ENCODE results near the gene MAMSTR.
"Not testable (repeated sequence)": the region's sequence is repeated elsewhere in the genome, so short reads cannot be mapped to it uniquely, and the experiment has no call there.

The MAMSTR gene

DNA sequence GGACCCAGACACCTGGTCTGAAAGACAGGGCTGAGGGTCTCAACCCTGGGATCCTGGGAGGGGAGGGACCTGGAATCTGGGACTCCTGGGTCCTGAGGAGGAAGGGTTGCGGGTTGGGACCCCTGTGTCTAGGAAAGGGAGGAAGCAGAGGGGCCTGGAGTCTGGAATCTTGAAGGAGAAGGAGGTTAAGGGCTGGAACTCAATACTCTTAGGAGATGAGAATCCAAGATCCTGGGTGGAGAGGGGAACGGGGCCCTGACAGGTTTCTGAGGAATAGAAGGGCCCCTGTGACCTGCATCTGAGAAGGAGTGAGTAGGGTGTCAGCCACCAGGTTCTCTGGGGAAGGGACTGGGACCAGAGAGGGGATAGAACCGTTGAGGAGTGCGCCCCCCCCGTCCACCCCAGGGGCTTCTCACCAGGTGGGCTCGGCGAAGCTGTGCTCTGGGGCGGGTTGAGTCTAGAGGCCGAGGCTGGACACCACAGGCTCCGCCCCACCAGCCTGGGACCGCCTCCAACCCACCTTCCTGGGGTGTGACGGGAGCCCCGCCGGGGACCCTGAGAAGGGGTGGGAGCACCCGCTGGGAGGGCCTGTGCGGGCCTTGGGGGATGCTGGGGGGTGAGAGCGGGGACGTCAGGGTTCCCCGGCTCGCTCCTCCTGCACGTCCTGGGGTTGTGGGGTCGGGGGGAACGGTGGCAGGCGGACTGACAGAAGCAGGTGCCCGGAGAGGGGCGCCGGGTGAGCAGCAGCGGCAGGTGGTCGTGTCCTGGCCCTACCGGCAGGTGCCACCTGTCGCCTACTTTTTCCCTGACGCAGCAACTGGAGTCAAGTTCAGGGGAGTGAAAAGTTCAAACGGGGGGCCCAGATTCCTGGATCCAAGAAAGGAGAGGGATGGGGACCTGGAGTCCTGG lies at the start of gene MAMSTR:
MAMSTR (minus strand) TSS at position 463 of the 909 bp plus-strand sequence. CDS start 694 bp downstream, outside the sequence.
- no peak for DNase-seq

- DNase-seq: no peak
These were observed 49.6 kb upstream of the MAMSTR start for GRCh38 chr19:48768994-48769713.

- not testable (repeated sequence) for DNase-seq
These were observed 48.7 kb upstream of the MAMSTR start for GRCh38 chr19:48768171-48768753.

GRCh38 chr19:48765816-48766215 lies 46.3 kb upstream of the MAMSTR start:
- not testable (repeated sequence) for DNase-seq

DNA sequence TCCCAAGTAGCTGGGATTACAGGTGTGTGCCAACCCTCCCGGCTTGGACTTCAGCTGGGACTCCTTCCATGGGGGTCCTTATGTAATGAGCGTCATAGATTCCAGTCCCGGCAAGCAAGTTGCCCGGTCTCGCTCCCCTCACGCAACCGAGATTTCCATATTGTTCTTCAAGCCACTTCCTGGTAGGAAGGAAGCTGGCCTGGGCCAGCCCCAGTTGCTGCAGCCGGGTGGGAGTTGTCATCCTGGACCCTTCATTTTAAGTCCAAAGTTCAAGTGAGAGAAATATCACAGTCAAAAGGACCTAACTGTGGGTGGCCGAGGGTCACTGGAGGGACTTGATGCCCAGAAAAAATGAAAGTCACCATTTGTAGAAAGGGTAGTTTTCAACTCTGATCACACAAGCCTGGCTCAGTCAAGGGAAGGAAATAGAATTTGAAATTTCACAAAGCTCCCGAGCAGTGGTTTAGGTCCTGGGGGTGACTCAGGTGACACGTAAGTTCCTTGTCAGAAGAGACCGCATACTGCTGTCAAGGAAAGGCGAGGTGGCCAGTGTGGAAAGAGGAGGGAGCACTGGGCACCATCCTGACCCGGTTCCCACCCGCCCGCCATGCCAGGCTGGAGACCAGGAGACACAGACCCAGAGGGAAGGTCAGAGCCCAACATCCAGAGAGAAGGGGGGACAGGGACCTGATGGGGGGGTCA lies 41.1 kb upstream of the MAMSTR start:
- DNase-seq: no peak

DNA sequence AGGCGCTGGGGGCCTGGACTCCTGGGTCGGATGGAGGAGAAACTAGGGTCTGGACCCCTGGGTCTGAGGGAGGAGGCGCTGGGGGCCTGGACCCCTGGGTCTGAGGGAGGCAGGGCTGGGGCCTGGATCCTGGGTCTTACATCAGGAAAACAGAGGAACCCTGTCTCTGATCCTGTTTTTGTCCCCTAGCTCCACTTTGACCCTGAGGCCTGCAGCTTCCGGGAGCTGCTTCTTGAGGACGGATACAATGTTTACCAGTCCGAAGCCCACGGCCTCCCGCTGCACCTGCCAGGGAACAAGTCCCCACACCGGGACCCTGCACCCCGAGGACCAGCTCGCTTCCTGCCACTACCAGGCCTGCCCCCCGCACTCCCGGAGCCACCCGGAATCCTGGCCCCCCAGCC lies 38.2 kb upstream of the MAMSTR start:
- no peak for DNase-seq

GRCh38 chr19:48757089-48757675 lies 37.7 kb upstream of the MAMSTR start:
- DNase-seq: no peak

GRCh38 chr19:48756686-48757085 lies 37.2 kb upstream of the MAMSTR start:
- no peak for DNase-seq

DNA sequence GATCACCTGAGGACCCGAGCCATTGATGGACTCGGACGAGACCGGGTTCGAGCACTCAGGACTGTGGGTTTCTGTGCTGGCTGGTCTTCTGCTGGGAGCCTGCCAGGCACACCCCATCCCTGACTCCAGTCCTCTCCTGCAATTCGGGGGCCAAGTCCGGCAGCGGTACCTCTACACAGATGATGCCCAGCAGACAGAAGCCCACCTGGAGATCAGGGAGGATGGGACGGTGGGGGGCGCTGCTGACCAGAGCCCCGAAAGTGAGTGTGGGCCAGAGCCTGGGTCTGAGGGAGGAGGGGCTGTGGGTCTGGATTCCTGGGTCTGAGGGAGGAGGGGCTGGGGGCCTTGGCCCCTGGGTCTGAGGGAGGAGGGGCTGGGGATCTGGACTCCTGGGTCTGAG lies 36.7 kb upstream of the MAMSTR start:
- no peak for DNase-seq

GRCh38 chr19:48755787-48756186 lies 36.3 kb upstream of the MAMSTR start:
- DNase-seq: no peak

GRCh38 chr19:48755084-48755641 lies 35.6 kb upstream of the MAMSTR start, which contains the start of gene FGF21:
FGF21 (plus strand) TSS chr19:48755524; CDS start chr19:48756237, 713 bp downstream.
- DNase-seq: no peak

DNA sequence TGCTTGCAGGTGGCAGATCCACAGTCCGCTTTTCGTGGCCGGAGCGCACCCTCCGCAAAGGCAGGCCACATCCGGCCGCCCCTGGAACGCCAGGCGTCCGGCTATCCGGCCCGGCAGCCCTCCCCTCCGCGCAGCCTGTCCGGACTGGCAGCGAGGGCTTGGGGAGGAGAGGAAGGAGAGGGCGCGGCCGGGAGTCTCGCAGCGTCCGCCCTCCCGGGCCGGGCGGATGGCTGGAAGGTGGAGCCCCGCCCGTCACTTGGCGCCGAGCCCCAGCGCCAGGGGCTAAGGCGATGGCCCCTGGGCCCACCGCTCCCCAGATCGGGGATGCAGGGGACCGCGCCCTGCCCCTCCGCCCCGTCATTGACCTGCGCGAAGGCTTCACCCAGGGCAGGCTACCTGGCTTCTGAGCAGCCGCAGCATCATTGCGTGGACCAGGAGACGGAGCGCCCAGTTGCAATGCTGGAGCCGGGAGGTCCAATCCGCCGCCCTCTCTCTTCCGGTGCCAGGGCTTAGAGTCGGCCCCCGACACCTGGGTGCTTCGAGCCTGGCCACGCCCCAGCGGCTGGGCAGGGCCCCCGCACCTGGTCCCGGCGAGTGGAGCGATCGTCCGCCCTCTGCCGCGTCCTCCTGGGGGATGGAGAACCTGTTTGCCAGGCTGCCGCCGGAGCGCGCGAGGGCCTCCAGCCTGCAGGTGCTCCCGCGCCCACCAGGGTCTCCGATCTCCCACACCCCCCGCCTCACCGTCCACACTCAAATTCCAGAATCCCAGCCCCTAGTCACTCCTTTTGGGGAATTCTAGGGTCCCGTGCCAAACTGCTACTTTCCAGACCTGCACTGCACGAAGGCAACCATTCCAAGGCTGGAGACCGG lies 33.2 kb upstream of the MAMSTR start, which contains the start of gene FUT1:
FUT1 (minus strand) TSS at position 146 of the 870 bp plus-strand sequence. CDS start 1,360 bp downstream, outside the sequence.
- no peak for DNase-seq

- no peak for DNase-seq
These were observed 32.4 kb upstream of the MAMSTR start for GRCh38 chr19:48751845-48752495.

- no peak for DNase-seq
These were observed 31.4 kb upstream of the MAMSTR start for GRCh38 chr19:48750771-48751504.

GRCh38 chr19:48750351-48750750 lies 30.8 kb upstream of the MAMSTR start:
- DNase-seq: no peak

DNA sequence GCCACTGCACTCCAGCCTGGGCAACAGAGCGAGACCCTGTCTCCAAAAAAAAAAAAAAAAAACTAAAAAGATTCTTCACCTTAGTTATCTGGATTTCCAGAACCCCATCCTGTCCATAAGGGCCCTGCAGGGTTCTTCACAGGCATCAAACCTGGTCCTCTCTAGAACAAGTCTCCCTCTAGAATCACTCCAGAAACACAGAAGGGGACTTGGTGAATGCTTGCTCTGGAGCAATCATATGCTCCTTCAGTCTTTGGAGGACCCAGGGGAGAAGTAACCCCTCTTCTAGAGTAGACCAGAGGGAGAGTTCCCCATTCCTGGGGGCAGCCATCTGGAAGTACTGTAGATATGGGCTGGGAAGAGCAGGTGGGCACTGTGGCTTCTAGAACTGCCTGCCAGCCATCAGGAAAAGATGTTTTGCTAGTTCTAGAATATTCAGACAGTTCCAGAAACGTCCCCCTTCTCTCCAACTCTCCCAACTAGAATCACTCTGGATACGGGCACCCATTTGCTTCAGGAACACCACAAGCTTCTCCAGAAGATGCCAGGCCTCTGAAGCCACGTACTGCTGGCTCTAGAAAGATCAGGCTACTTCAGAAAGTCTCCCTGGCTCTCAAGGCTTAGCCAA lies 30.2 kb upstream of the MAMSTR start:
- DNase-seq: no peak

GRCh38 chr19:48746738-48747575 lies 27.4 kb upstream of the MAMSTR start, which contains the start of gene IZUMO1:
IZUMO1 (minus strand) TSS chr19:48746909; CDS start chr19:48745859, 1,050 bp downstream.
- no peak for DNase-seq

GRCh38 chr19:48746110-48746509 lies 26.6 kb upstream of the MAMSTR start:
- DNase-seq: no peak

Measured in NCI-H446 treated with DMSO at 0.1 percent for 48 hours (cell line).